Muscle layer of colon (tissue), 2 donors: ENCODE results near the gene NUP210.

Source experiments
- H3K27ac ChIP-seq: one replicate; pipeline ENCODE4 v1.7.0; 2013; ENCODE audit warnings: low read depth, mild to moderate bottlenecking, low read length, moderate library complexity
- H3K27me3 ChIP-seq, 2 donors: one replicate each; pipeline ENCODE4 v1.7.0; 2013; ENCODE audit warnings: low read length in 2 of 2, mild to moderate bottlenecking in 2 of 2; ENCODE audit not compliant: insufficient read depth in 2 of 2, control insufficient read depth in 1 of 2
- H3K36me3 ChIP-seq: one replicate; pipeline ENCODE4 v1.7.0; 2013; ENCODE audit warnings: mild to moderate bottlenecking, low read length; ENCODE audit not compliant: insufficient read depth
- H3K4me1 ChIP-seq: one replicate; pipeline ENCODE4 v1.7.0; 2013; ENCODE audit warnings: mild to moderate bottlenecking, low read length; ENCODE audit not compliant: insufficient read depth
- H3K4me3 ChIP-seq, 2 donors: one replicate each; pipeline ENCODE4 v1.7.0; 2013; ENCODE audit warnings: low read length in 2 of 2, low read depth in 1 of 2, mild to moderate bottlenecking in 1 of 2, moderate library complexity in 1 of 2
- H3K9ac ChIP-seq: one replicate; pipeline ENCODE4 v1.7.0; 2013; ENCODE audit warnings: low read length
- H3K9me3 ChIP-seq: one replicate; pipeline ENCODE4 v1.7.0; 2013; ENCODE audit warnings: mild to moderate bottlenecking, low read length
- donor health status: abdominal sarcoma.
- donor health status: Adenocarcinoma of cecum.

NUP210 gene

GRCh38 chr3:13288732-13289718 lies 131.1 kb downstream of the NUP210 start:
- Histone ChIP-seq H3K4me1 (no peaks in the 10 kb centered on the region), H3K9ac (no peak overlapping the region), H3K27ac (no peak overlapping the region), H3K36me3 (no peaks in the 10 kb centered on the region), H3K9me3 (peaks cover 6% of the 10 kb centered on the region), H3K4me3 (no peak overlapping the region), H3K27me3 (peaks cover 0 to 23% of the 10 kb centered on the region in 2 donors)

- Histone ChIP-seq H3K4me3 (no peak overlapping the region), H3K27me3 (peaks cover 0 to 33% of the 10 kb centered on the region in 2 donors), H3K9ac (no peak overlapping the region), H3K4me1 (no peaks in the 10 kb centered on the region), H3K9me3 (peaks cover 10% of the 10 kb centered on the region), H3K27ac (no peak overlapping the region), H3K36me3 (no peaks in the 10 kb centered on the region)
Observed at GRCh38 chr3:13287833-13288232, 132.3 kb downstream of the NUP210 start.

DNA sequence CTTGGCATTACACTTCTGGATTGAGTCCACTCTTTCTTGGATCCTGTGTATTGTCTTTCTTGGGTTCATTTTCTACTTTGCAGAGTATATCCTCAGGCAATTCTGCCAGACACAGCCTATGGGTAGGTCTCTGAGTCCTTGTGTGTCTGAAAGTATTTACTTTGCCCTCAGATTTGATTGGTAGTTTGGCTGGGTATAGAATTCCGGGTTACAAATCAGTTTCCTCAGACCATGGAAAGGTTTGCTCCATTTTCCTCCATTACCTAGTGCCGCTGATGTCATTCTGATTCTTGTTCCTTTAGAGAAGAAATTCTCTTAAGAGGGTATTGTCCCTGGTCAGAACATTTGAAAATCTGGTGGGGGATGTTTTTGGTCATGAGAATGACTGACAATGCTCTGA lies 133.2 kb downstream of the NUP210 start:
- Histone ChIP-seq H3K9me3 (peaks cover 10% of the 10 kb centered on the region), H3K36me3 (no peaks in the 10 kb centered on the region), H3K4me3 (no peak overlapping the region), H3K4me1 (no peaks in the 10 kb centered on the region), H3K9ac (no peak overlapping the region), H3K27ac (no peak overlapping the region), H3K27me3 (peaks cover 0 to 39% of the 10 kb centered on the region in 2 donors)

DNA sequence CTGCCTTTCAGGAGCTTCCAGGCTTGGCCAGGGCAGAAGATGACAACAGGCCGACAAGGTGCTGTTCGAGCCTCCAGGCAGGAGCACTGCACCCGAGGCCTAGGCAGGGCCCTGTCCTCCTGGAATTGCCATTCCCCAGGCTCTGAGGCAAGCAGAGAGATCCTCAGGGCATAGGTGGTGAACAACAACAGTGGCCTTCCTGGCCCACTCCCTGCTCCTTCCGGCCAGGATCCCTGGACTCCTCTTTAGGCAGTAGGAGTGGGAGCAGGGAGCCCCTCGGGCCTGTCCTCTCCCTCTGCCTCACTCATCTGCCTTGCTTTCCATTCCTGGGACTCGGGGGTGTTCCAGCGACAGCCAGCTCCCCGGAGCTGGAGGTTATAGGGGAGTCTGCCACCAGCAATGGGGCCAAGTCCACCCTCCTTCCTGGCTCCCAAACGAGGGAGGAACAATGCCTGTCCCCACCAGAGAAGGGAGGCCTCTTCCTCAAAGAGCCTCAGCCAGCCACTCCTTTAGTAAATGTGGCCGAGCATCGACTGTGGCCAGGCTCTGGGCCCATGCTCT lies 135.0 kb downstream of the NUP210 start:
- peaks cover 0 to 46% of the 10 kb centered on the region in 2 donors for H3K27me3 ChIP-seq
- no peak overlapping the region for H3K27ac ChIP-seq
- H3K9me3 ChIP-seq, result peaks cover 10% of the 10 kb centered on the region
- H3K4me3 ChIP-seq, result no peak overlapping the region
- H3K36me3 ChIP-seq, result no peaks in the 10 kb centered on the region
- no peaks in the 10 kb centered on the region for H3K4me1 ChIP-seq
- H3K9ac ChIP-seq, result no peak overlapping the region

DNA sequence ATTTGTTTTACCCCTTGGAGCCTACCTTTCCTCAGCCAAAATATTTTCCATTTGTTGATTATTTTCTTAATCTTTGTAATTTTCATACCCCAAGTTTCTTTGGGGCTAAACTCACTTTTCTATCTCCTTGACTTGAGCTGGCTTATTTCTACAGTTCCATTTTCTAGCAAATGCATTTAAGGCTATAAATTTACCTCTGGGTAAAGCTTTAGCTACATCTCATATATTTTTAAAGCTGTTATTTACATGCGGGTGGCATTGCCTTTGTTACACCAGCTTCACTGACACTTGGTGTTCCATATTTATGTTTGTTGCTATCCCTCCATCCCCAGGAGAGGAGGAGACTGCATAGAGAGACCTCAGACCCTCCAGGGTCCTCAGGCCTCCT lies 136.3 kb downstream of the NUP210 start:
- H3K4me3 ChIP-seq, result no peak overlapping the region
- no peaks in the 10 kb centered on the region for H3K4me1 ChIP-seq

DNA sequence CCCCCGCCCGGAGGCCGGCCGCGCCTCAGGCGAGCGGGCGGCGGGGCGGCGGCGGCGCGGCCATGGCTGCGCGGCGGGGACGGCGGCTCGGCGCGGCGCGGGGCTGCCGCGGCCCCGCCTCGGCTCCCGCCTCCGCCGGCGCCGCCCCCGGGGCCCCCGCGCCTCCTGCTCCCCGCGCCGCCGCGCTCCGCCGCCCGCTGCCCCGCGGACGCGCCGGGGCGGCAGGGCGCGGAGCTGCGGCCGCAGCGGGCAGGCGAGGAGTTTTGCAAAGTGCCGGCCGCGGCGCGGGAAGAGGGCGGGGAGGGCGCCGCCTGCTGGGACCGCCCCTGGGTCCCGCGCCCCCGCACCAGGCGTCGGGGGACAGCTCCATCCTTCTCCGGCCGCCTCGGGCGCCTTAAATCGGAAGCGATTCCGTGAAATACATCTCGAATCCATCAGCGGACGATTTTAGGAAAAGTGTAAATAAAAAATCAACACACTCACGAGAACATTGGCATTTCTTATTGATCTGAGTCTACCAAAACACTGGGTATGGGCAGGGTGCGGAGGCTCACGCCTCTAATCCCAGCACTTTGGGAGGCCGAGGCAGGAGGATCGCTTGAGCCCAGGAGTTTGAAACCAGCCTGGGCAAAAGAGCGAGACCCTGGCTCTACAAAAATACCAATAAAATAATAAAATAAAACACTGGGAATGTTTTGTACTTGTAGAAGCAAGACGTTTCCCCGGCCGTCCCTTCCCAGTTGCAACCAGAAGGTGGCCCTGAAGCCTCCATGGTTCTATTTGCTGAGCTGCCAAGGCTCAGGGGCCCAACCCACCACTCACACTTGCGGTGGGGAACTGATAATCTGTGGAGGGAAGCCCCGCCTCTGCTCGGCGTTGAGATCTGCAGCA lies 136.9 kb downstream of the NUP210 start:
- H3K27me3 ChIP-seq, result peaks cover 0 to 46% of the 10 kb centered on the region in 2 donors
- H3K4me1 ChIP-seq, result no peaks in the 10 kb centered on the region
- no peak overlapping the region for H3K27ac ChIP-seq
- H3K36me3 ChIP-seq, result no peaks in the 10 kb centered on the region
- H3K9me3 ChIP-seq, result peaks cover 10% of the 10 kb centered on the region
- no peak overlapping the region for H3K9ac ChIP-seq
- H3K4me3 ChIP-seq, result peak overlapping the region in 1 of 2 donors; percentile 27

More for the DNA sequence above, 136.3 kb downstream of the NUP210 start:
- H3K36me3 ChIP-seq, result no peaks in the 10 kb centered on the region
- H3K27me3 ChIP-seq, result peaks cover 0 to 46% of the 10 kb centered on the region in 2 donors
- no peak overlapping the region for H3K9ac ChIP-seq
- H3K27ac ChIP-seq, result no peak overlapping the region
- H3K9me3 ChIP-seq, result peaks cover 10% of the 10 kb centered on the region

- H3K27ac ChIP-seq, result no peak overlapping the region
- peak overlapping the region in 1 of 2 donors; percentile 43 for H3K4me3 ChIP-seq
- H3K4me1 ChIP-seq, result no peaks in the 10 kb centered on the region
- H3K9ac ChIP-seq, result no peak overlapping the region
- peaks cover 0 to 46% of the 10 kb centered on the region in 2 donors for H3K27me3 ChIP-seq
- H3K36me3 ChIP-seq, result no peaks in the 10 kb centered on the region
- H3K9me3 ChIP-seq, result peaks cover 10% of the 10 kb centered on the region
Observed at GRCh38 chr3:13282358-13282985, 137.7 kb downstream of the NUP210 start.

DNA sequence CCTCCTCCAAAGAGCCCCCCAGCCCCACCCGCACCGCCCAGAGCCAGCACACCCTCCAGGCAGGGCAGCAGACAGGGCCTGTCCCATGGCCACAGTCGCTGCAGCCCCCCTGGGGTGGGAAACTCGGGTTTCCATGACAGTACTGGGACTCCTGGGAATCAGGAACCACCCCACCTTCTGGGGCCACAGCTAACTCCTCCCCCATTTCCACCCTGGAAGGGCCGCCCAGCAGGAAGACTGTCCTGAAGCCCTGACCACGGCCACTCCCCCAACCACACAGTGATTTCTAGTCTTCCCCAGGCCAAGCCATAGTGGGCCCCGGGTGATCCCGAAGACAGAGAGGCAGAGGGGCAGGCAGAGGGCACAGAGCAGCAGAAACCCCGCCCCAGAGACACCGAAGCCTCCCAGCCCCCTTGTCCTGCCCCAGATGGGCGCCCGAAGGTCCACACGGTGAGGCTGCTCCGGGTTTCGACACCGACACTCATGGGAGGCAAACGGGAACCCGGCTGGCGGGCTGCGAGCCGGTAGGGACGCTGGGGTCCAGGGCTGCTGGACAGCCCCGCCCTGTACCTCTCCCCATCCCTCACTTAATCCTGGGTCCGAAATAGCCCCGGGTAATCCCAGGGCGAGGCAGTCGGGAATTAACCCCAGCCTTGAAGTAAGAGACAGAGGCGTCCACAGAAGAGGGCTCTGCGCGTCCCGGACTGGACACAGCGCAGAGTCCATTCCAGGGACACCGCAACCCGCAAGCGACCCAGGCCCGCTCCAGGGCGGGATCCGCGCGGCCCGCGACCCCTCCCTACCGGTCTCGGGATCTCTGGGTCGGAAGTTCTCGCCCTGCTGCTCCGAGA lies 138.4 kb downstream of the NUP210 start:
- peak overlapping the region in 1 of 2 donors; percentile 43 for H3K4me3 ChIP-seq
- no peak overlapping the region for H3K27ac ChIP-seq
- H3K27me3 ChIP-seq, result peaks cover 0 to 46% of the 10 kb centered on the region in 2 donors
- no peaks in the 10 kb centered on the region for H3K36me3 ChIP-seq
- no peaks in the 10 kb centered on the region for H3K4me1 ChIP-seq
- H3K9me3 ChIP-seq, result peaks cover 5% of the 10 kb centered on the region
- no peak overlapping the region for H3K9ac ChIP-seq

- no peaks in the 10 kb centered on the region for H3K36me3 ChIP-seq
- peaks cover 5% of the 10 kb centered on the region for H3K9me3 ChIP-seq
- H3K27ac ChIP-seq, result no peak overlapping the region
- no peaks in the 10 kb centered on the region for H3K4me1 ChIP-seq
- H3K4me3 ChIP-seq, result no peak overlapping the region
- peaks cover 0 to 42% of the 10 kb centered on the region in 2 donors for H3K27me3 ChIP-seq
- H3K9ac ChIP-seq, result no peak overlapping the region
Observed at GRCh38 chr3:13280811-13281506, 139.2 kb downstream of the NUP210 start.
